HEK293 (cell line): ENCODE results near the gene SLC4A11.
A peak's percentile ranks its signal among the peaks of the same experiment; 100 is the strongest.

Source experiments
- CTCF ChIA-PET: fragments of 350-600 bp; formaldehyde crosslinking; extraction: SDS; loops from one replicate; lab custom pipeline; 2021; ENCODE audit warnings: antibody characterized with exemption; lab: Yijun Ruan, JAX
- POLR2A ChIA-PET: fragments of 300-600 bp; formaldehyde crosslinking; extraction: SDS; loops from one replicate; lab custom pipeline; 2020; ENCODE audit warnings: antibody characterized with exemption, inconsistent platforms; lab: Yijun Ruan, JAX
- H3K27ac ChIP-seq: fragments of 200-500 bp; sonication (Bioruptor generic); 2 replicates; pipeline ENCODE4 v1.5.1; 2014; ENCODE audit warnings: low read depth, low read length, control low read depth, inconsistent platforms; ENCODE audit errors: extremely low read depth
- H3K36me3 ChIP-seq, 2 experiments: fragments of 200-500 bp in 1 of 2; sonication (Bioruptor generic) in 1 of 2; 1 replicate in 1 of 2; 2 replicates in 1 of 2; pipeline ENCODE4 v1.5.1; 2014 to 2017; ENCODE audit warnings: inconsistent platforms in 2 of 2, low read length in 2 of 2; ENCODE audit not compliant: control insufficient read depth in 2 of 2, insufficient read depth in 1 of 2
- H3K4me1 ChIP-seq: fragments of 200-500 bp; sonication (Bioruptor generic); 2 replicates; pipeline ENCODE4 v1.5.1; 2014; ENCODE audit warnings: mild to moderate bottlenecking, low read length, inconsistent platforms; ENCODE audit not compliant: control insufficient read depth, insufficient read depth
- H3K4me3 ChIP-seq: 2 replicates; pipeline ENCODE4 v1.5.1; 2011; ENCODE audit warnings: low read depth, mild to moderate bottlenecking, control low read depth, low read length, moderate library complexity
- H3K9me3 ChIP-seq: fragments of 200-500 bp; sonication (Bioruptor generic); 2 replicates; pipeline ENCODE4 v1.5.1; 2014; ENCODE audit warnings: low read depth, low read length, inconsistent platforms; ENCODE audit not compliant: control insufficient read depth, insufficient read depth
- KLF8 ChIP-seq: fragments of 450-650 bp; formaldehyde crosslinking; IDR thresholded peaks from 2 replicates; pipeline ENCODE4 v1.5.1; 2016; ENCODE audit warnings: missing biosample characterization, missing genetic modification characterization
- SCRT1 ChIP-seq: fragments of 450-650 bp; formaldehyde crosslinking; IDR thresholded peaks from 2 replicates; pipeline ENCODE4 v1.5.1; 2016; ENCODE audit warnings: missing biosample characterization, missing genetic modification characterization, borderline replicate concordance
- SETDB1 ChIP-seq: IDR thresholded peaks from one replicate; pipeline ENCODE4 v1.6.1; 2017; ENCODE audit warnings: mild to moderate bottlenecking, low read length, moderate library complexity, mixed read lengths; ENCODE audit not compliant: insufficient read length
- YY1 ChIP-seq: fragments of 450-650 bp; formaldehyde crosslinking; IDR thresholded peaks from 2 replicates; pipeline ENCODE4 v1.5.1; 2018; ENCODE audit warnings: missing biosample characterization, missing genetic modification characterization
- ZBTB20 ChIP-seq: fragments of 450-650 bp; formaldehyde crosslinking; IDR thresholded peaks from 2 replicates; pipeline ENCODE4 v1.5.1; 2016; ENCODE audit warnings: missing biosample characterization, missing genetic modification characterization
- ZBTB7A ChIP-seq: fragments of 450-650 bp; formaldehyde crosslinking; IDR thresholded peaks from 2 replicates; pipeline ENCODE4 v1.5.1; 2016; ENCODE audit warnings: low read depth, missing biosample characterization, missing genetic modification characterization
- ZBTB8A ChIP-seq: fragments of 450-650 bp; formaldehyde crosslinking; IDR thresholded peaks from 2 replicates; pipeline ENCODE4 v1.5.1; 2016; ENCODE audit warnings: missing biosample characterization, missing genetic modification characterization
- ZFHX2 ChIP-seq: fragments of 450-650 bp; formaldehyde crosslinking; conservative IDR thresholded peaks from 2 replicates; pipeline ENCODE4 v1.5.1; 2016; ENCODE audit warnings: missing biosample characterization, missing genetic modification characterization
- ZNF155 ChIP-seq: fragments of 450-650 bp; formaldehyde crosslinking; IDR thresholded peaks from 2 replicates; pipeline ENCODE4 v1.5.1; 2016; ENCODE audit warnings: missing biosample characterization, missing genetic modification characterization
- ZNF16 ChIP-seq: fragments of 450-650 bp; formaldehyde crosslinking; IDR thresholded peaks from 2 replicates; pipeline ENCODE4 v1.5.1; 2016; ENCODE audit warnings: low read depth, missing biosample characterization, missing genetic modification characterization
- ZNF175 ChIP-seq: fragments of 450-650 bp; formaldehyde crosslinking; IDR thresholded peaks from 2 replicates; pipeline ENCODE4 v1.5.1; 2016; ENCODE audit warnings: missing biosample characterization, missing genetic modification characterization
- ZNF211 ChIP-seq: fragments of 450-650 bp; formaldehyde crosslinking; IDR thresholded peaks from 2 replicates; pipeline ENCODE4 v1.5.1; 2016; ENCODE audit warnings: low read depth, missing biosample characterization, missing genetic modification characterization
- ZNF221 ChIP-seq: fragments of 450-650 bp; formaldehyde crosslinking; IDR thresholded peaks from 2 replicates; pipeline ENCODE4 v1.5.1; 2017; ENCODE audit warnings: missing biosample characterization, missing genetic modification characterization, borderline replicate concordance
- ZNF335 ChIP-seq: fragments of 450-650 bp; formaldehyde crosslinking; conservative IDR thresholded peaks from 2 replicates; pipeline ENCODE4 v1.5.1; 2016; ENCODE audit warnings: missing biosample characterization, missing genetic modification characterization
- ZNF341 ChIP-seq: fragments of 450-650 bp; formaldehyde crosslinking; IDR thresholded peaks from 2 replicates; pipeline ENCODE4; 2016; ENCODE audit warnings: low read depth, missing biosample characterization, missing genetic modification characterization
- ZNF629 ChIP-seq: fragments of 450-650 bp; formaldehyde crosslinking; IDR thresholded peaks from 2 replicates; pipeline ENCODE4 v1.5.1; 2017; ENCODE audit warnings: missing biosample characterization, missing genetic modification characterization
- ZNF701 ChIP-seq: fragments of 450-650 bp; formaldehyde crosslinking; IDR thresholded peaks from 2 replicates; pipeline ENCODE4 v1.5.1; 2016; ENCODE audit warnings: missing biosample characterization, missing genetic modification characterization
- ZNF777 ChIP-seq: fragments of 450-650 bp; formaldehyde crosslinking; IDR thresholded peaks from 2 replicates; pipeline ENCODE4 v1.5.1; 2017; ENCODE audit warnings: missing biosample characterization, missing genetic modification characterization, borderline replicate concordance
- ZNF791 ChIP-seq: fragments of 450-650 bp; formaldehyde crosslinking; IDR thresholded peaks from 2 replicates; pipeline ENCODE4 v1.5.1; 2016; ENCODE audit warnings: missing biosample characterization, missing genetic modification characterization
- TF ChIP-seq, protein P1 (sequence below): fragments of 450-650 bp; formaldehyde crosslinking; IDR thresholded peaks from 2 replicates; pipeline ENCODE4 v1.5.1; 2016; ENCODE audit warnings: missing biosample characterization, missing genetic modification characterization
- TF ChIP-seq, protein P2 (sequence below): fragments of 450-650 bp; formaldehyde crosslinking; IDR thresholded peaks from 2 replicates; pipeline ENCODE4 v1.5.1; 2016; ENCODE audit warnings: missing biosample characterization, missing genetic modification characterization
- TF ChIP-seq, protein P3 (sequence below): fragments of 450-650 bp; formaldehyde crosslinking; IDR thresholded peaks from 2 replicates; pipeline ENCODE4 v1.5.1; 2016; ENCODE audit warnings: missing biosample characterization, missing genetic modification characterization
- TF ChIP-seq, protein P4 (sequence below): fragments of 450-650 bp; formaldehyde crosslinking; IDR thresholded peaks from 2 replicates; pipeline ENCODE4 v1.5.1; 2016; ENCODE audit warnings: missing biosample characterization, missing genetic modification characterization

Gene SLC4A11

DNA sequence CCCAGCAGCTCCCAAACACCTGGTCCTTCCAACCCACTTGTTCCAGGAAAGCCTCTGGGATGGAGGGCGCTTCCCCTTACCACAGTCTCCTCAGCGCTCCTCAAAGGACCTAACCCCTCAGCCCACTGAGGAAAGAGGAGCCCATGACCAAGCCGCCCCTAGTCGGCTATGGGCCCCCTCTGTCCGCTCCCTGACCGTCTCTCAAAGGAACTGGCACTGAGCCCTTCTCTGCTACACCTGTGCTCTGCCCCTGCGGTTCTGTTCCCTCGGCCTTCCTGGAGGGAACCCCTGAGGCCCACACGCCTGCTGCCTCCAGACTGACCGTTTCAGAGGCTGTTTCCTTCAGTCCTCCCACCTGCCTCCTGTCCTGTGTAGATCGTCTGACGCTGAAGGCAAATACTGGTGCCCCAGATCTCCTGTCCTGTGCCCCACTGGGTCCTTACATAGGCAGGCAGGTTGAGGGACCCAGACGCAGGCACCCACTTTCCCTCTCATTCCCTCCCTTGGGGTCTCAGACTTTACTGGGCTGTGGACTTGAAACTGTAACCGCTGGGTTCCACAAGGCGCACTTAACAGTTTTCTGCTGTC is 1.9 kb upstream of the SLC4A11 start (continued):
- TF ChIP-seq, protein P1, sequence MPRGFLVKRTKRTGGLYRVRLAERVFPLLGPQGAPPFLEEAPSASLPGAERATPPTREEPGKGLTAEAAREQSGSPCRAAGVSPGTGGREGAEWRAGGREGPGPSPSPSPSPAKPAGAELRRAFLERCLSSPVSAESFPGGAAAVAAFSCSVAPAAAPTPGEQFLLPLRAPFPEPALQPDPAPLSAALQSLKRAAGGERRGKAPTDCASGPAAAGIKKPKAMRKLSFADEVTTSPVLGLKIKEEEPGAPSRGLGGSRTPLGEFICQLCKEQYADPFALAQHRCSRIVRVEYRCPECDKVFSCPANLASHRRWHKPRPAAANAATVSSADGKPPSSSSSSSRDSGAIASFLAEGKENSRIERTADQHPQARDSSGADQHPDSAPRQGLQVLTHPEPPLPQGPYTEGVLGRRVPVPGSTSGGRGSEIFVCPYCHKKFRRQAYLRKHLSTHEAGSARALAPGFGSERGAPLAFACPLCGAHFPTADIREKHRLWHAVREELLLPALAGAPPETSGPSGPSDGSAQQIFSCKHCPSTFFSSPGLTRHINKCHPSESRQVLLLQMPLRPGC = no peak
- TF ChIP-seq ZNF341 (no peak), ZNF629 (tag by site-specific recombination) (no peak), ZNF155 (tag by site-specific recombination) (no peak), ZNF221 (tag by site-specific recombination) (no peak), ZNF701 (tag by site-specific recombination) (no peak)

DNA sequence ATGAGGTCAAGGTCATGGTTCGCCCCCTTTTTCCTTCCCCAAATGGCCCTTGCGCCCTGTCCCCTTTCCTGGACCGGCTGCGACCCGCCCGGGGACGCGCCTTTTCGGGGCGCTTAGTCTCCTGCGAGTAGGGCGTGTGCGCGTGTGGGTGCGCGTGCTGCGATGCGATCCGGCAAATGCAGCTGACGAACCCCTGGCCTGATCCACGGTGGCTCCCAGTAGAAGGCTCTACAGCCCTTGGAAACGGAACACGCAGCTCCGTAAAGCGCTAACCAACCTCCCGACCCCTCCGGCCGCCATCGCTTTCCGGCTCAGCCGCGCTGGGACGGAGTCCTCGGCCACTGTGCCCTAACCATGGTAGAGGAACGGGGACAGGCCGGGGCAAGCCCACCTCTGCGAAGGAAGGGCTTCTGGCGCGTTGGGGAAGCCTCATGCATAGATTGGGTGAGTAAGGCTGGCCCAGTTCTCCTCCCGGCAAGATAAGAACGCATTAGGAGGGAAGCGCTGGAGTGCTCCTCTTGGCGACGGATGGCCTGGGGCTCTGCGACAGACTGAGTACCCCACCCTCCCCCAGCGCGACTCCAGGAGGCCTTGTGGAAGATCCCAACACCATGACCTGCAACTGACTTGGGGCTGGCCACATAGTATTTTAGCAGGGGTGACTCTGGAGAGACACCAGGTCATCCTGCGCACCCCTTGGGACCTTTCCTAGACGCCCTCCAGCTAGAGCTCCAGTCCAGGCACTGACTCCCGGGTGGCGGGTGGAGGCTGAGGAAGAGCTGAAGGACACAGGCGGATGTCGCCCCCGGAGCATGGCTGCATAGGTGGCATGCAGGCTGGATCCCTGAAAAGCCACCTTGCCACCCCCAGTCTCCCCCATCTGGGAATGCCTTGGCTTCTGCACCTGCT is 1.1 kb upstream of the SLC4A11 start:
- 0 out of 2 replicates have a peak, but pooled peaks cover under 1% of the 10 kb centered on the region for H3K4me1 ChIP-seq
- CTCF ChIA-PET = interaction anchor here (0.6 to 2.6 kb wide), 7 partner anchors 10 to 187 kb away, joined by 3 to 22 read pairs (median 4); no protein-coding TSS in a partner anchor
- peak overlapping the region; percentile 55 for H3K4me3 ChIP-seq
- TF ChIP-seq ZNF335 (tag by site-specific recombination) (0 out of 2 replicates have a peak, but pooled peaks have one; percentile 9), SCRT1 (tag by site-specific recombination) (no peak), ZBTB7A (no peak), SETDB1 (no peak), ZFHX2 (no peak), ZNF791 (tag by site-specific recombination) (no peak), ZNF777 (tag by site-specific recombination) (peak; percentile 1; the same call in 1 of the 2 replicates), ZNF175 (tag by site-specific recombination) (no peak), ZNF16 (tag by site-specific recombination) (no peak)
- TF ChIP-seq, all 188 proteins: peak for 2
- Histone ChIP-seq H3K36me3 (no peaks in the 10 kb centered on the region), H3K27ac (no peak overlapping the region), H3K9me3 (no peaks in the 10 kb centered on the region)
- POLR2A ChIA-PET = interaction anchor here (0.6 to 1.7 kb wide), 8 partner anchors 11 to 194 kb away, joined by 3 to 8 read pairs (median 4); partner anchors contain the start of gene MRPS26

DNA sequence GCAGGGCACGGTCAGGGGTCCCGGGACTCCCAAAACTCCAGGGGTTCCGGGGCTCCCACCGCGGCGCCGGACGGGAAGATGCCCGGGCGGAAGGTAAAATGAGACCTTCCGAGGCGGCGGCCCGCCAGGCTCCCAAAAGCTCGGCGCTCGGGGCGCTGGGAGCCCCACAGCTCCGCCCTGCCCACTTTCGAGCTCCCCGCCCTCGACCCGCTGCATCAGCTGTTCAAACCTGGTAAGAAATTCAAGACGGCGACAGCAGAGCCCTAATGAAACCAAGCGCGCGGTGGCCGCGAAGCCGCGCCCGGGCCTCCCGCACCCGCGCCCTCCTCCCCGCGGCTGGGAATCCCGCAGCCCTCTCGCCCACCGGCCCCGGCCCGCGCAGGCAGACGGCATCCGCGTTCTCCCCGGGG is 369 bp downstream of the SLC4A11 start:
- ChIA-PET CTCF (interaction anchor here (1.1 to 2.6 kb wide), 3 partner anchors 9 to 13 kb away, joined by 3 to 22 read pairs (median 4); no protein-coding TSS in a partner anchor), POLR2A (interaction anchor here (1.0 kb wide), 1 partner anchor 193 kb away, joined by 4 read pairs; the partner anchor contains the start of gene MRPS26)
- Histone ChIP-seq H3K27ac (peak overlapping the region; percentile 62; the same call in 1 of the 2 replicates), H3K4me3 (peak overlapping the region; percentile 55), H3K9me3 (no peaks in the 10 kb centered on the region), H3K36me3 (no peaks in the 10 kb centered on the region), H3K4me1 (no peaks in the 10 kb centered on the region)
- TF ChIP-seq KLF8 (tag by site-specific recombination) (0 out of 2 replicates have a peak, but pooled peaks have one; percentile 15), ZNF777 (tag by site-specific recombination) (no peak), ZBTB20 (peak; percentile 81; the same call in 1 of the 2 replicates), YY1 (tag by site-specific recombination) (peak; percentile 14; the same call in 1 of the 2 replicates), ZNF211 (tag by site-specific recombination) (no peak), ZBTB8A (tag by site-specific recombination) (peak; percentile 34; the same call in 1 of the 2 replicates)
- TF ChIP-seq, protein P2, sequence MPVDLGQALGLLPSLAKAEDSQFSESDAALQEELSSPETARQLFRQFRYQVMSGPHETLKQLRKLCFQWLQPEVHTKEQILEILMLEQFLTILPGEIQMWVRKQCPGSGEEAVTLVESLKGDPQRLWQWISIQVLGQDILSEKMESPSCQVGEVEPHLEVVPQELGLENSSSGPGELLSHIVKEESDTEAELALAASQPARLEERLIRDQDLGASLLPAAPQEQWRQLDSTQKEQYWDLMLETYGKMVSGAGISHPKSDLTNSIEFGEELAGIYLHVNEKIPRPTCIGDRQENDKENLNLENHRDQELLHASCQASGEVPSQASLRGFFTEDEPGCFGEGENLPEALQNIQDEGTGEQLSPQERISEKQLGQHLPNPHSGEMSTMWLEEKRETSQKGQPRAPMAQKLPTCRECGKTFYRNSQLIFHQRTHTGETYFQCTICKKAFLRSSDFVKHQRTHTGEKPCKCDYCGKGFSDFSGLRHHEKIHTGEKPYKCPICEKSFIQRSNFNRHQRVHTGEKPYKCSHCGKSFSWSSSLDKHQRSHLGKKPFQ = no peak
- TF ChIP-seq, protein P3, sequence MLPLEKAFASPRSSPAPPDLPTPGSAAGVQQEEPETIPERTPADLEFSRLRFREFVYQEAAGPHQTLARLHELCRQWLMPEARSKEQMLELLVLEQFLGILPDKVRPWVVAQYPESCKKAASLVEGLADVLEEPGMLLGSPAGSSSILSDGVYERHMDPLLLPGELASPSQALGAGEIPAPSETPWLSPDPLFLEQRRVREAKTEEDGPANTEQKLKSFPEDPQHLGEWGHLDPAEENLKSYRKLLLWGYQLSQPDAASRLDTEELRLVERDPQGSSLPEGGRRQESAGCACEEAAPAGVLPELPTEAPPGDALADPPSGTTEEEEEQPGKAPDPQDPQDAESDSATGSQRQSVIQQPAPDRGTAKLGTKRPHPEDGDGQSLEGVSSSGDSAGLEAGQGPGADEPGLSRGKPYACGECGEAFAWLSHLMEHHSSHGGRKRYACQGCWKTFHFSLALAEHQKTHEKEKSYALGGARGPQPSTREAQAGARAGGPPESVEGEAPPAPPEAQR = no peak
- TF ChIP-seq, protein P4, sequence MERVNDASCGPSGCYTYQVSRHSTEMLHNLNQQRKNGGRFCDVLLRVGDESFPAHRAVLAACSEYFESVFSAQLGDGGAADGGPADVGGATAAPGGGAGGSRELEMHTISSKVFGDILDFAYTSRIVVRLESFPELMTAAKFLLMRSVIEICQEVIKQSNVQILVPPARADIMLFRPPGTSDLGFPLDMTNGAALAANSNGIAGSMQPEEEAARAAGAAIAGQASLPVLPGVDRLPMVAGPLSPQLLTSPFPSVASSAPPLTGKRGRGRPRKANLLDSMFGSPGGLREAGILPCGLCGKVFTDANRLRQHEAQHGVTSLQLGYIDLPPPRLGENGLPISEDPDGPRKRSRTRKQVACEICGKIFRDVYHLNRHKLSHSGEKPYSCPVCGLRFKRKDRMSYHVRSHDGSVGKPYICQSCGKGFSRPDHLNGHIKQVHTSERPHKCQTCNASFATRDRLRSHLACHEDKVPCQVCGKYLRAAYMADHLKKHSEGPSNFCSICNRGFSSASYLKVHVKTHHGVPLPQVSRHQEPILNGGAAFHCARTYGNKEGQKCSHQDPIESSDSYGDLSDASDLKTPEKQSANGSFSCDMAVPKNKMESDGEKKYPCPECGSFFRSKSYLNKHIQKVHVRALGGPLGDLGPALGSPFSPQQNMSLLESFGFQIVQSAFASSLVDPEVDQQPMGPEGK = 0 out of 2 replicates have a peak, but pooled peaks have one; percentile 23
